Measurements from ENCODE around the gene DNAH2. TPM values are rescaled to one million over a fixed set of nuclear protein-coding genes. Genes with fewer than 3 reads are reported as not detected.

The DNAH2 gene
- total and polyA plus RNA-seq, 2 of the 13 experiments (the other 11 are each of a cell fraction or from before 2014, with no cell fraction given): not detected

DNA sequence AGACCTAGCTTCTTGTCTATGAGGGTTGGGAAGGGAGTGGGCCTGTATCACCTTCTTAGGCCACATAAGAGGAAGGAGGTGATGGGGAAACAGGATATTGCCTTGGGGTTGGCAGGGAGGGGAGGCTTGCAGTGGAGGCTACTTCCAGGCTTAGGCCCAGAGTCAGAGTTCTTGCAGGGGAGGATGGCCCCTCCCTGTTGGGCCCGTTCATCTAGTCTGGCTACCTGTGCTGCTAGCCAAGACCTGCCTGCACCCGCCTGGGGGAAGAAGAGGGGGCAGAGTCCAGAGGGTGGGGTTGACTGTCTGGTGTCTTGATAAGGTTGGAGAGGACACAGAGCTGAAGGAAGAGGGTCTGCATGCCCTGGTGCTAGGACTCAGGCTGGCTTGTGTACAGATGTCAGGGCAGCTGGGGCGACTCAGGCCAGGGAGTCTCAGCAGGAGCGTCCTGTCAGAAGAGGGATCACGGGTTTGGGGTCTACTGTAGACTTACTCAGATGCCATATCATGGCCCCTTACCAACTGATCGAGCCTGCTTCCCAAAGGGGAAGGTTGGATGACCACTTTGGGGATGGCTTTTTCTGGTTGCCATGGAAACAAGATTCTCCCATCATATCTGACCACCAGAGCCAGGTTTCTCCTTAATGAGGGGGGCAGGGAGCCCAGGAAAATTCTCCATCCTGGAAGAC, 121.8 kb downstream of the DNAH2 start:
- peaks cover 0 to 3% of the 10 kb centered on the region in 2 experiments; a peak in 1 of 5 replicates for H3K27me3 ChIP-seq (ENCODE audit: control insufficient read depth in 1 of 2, insufficient read depth in 2 of 2, low read length in 2 of 2)
- no peak overlapping the region for H2AFZ ChIP-seq (ENCODE audit: low read length)
- TF ChIP-seq ZNF350 (CRISPR knock-in tag; IDR thresholded peaks at IDR 0.05; ENCODE audit: borderline replicate concordance, low read depth) (0 out of 2 replicates have a peak, but pooled peaks have one; percentile 6), RBFOX2 (IDR thresholded peaks at IDR 0.05; ENCODE audit: low read depth, low read length) (peak; percentile 54), FOXC1 (CRISPR knock-in tag; IDR thresholded peaks at IDR 0.05; ENCODE audit: borderline replicate concordance) (0 out of 2 replicates have a peak, but pooled peaks have one; percentile 9), MYPOP (CRISPR knock-in tag; IDR thresholded peaks at IDR 0.05) (0 out of 2 replicates have a peak, but pooled peaks have one; percentile 32), ZNF883 (CRISPR knock-in tag; IDR thresholded peaks at IDR 0.05; ENCODE audit: not compliant biosample characterization) (no peak), NR2F1 (CRISPR knock-in tag; IDR thresholded peaks at IDR 0.05) (no peak), SRY (CRISPR knock-in tag; IDR thresholded peaks at IDR 0.05) (peak; percentile 50; the same call in 1 of the 2 replicates), ZFY (CRISPR knock-in tag; IDR thresholded peaks at IDR 0.05) (peak; percentile 4; the same call in 1 of the 2 replicates), RFX1 (IDR thresholded peaks at IDR 0.05) (peak; percentile 24; the same call in 1 of the 2 replicates), RFX3 (CRISPR knock-in tag; IDR thresholded peaks at IDR 0.05) (0 out of 2 replicates have a peak, but pooled peaks have one; percentile 35), ZNF770 (CRISPR knock-in tag; IDR thresholded peaks at IDR 0.05) (peak; percentile 55; the same call in 1 of the 2 replicates)
- TF ChIP-seq, protein P1, sequence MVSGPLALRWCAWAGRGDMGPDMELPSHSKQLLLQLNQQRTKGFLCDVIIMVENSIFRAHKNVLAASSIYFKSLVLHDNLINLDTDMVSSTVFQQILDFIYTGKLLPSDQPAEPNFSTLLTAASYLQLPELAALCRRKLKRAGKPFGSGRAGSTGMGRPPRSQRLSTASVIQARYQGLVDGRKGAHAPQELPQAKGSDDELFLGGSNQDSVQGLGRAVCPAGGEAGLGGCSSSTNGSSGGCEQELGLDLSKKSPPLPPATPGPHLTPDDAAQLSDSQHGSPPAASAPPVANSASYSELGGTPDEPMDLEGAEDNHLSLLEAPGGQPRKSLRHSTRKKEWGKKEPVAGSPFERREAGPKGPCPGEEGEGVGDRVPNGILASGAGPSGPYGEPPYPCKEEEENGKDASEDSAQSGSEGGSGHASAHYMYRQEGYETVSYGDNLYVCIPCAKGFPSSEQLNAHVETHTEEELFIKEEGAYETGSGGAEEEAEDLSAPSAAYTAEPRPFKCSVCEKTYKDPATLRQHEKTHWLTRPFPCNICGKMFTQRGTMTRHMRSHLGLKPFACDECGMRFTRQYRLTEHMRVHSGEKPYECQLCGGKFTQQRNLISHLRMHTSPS (CRISPR knock-in tag; IDR thresholded peaks at IDR 0.05; ENCODE audit: low read depth): no peak
- FAIRE-seq (no peak), DNase-seq (ENCODE audit: low spot score) (no peak), ATAC-seq (no peak)
- 0 out of 5 replicates have a peak, but pooled peaks cover 0 to 5% of the 10 kb centered on the region in 2 experiments for H3K36me3 ChIP-seq (replicated peaks in 1 of 2; ENCODE audit: control insufficient read depth in 1 of 2, insufficient read depth in 2 of 2, low read length in 2 of 2)
- H4K20me1 ChIP-seq (ENCODE audit: insufficient read depth, low read length): peaks cover 12% of the 10 kb centered on the region; the same call in 1 of the 2 replicates
- CTCF ChIA-PET (ENCODE audit: low intra/inter-chr PET ratio, low total read pairs): no interaction called here
- POLR2A ChIA-PET: interaction anchor here (1.1 to 8.1 kb wide), 2 partner anchors 17 to 353 kb away, joined by 3 to 104 read pairs; partner anchors contain the start of genes CYB5D1, NAA38 and TMEM88
- no peaks in the 10 kb centered on the region for H3K9me3 ChIP-seq (ENCODE audit: low read length)
- H3K4me3 ChIP-seq (replicated peaks in 1 of 3; ENCODE audit: insufficient read depth in 1 of 3, low read depth in 2 of 3, low read length in 3 of 3): peak overlapping the region in 2 of 3 experiments; percentile 43 to 59; a peak in 2 of 6 replicates
- intact Hi-C loops (cut with micrococcal nuclease; ENCODE audit: unreplicated experiment): no loop called here
- H3K27ac ChIP-seq (ENCODE audit: extremely low read length, insufficient read depth, low read length): peak overlapping the region; percentile 64
- in situ Hi-C loops (cut with HindIII; ENCODE audit: extremely low pct_ligation_motif_present, low pct_unique_long_range_greater_than_20kb): no loop called here
- H3K4me2 ChIP-seq (ENCODE audit: low read depth, low read length): peak overlapping the region; percentile 90
- H3K9ac ChIP-seq (ENCODE audit: insufficient read depth, low read depth, low read length): peak overlapping the region; percentile 67
- 49% methylated on average over 2 of the region's 6 CpGs for WGBS (ENCODE audit: low lambda C conversion rate)
- peaks cover 40% of the 10 kb centered on the region for H3K4me1 ChIP-seq (ENCODE audit: insufficient read depth, low read length)
- no TSS peak for BruUV-seq (replicated peaks)
- H3K79me2 ChIP-seq (ENCODE audit: insufficient read depth, low read length): peaks cover 46% of the 10 kb centered on the region
